Left lung (tissue), 10 donors: Measurements from ENCODE around the gene SNAP47. TPM values are rescaled to one million over a fixed set of nuclear protein-coding genes. Genes with fewer than 3 reads are reported as not detected.

ENCODE experiments used
- ATAC-seq: fragments of 200-7000 bp; cut with Tn5 transposase; one replicate; pipeline ENCODE4 v1.9.1; 2020; ENCODE audit warnings: moderate library complexity
- DNase-seq, 4 donors: peaks; one replicate each; pipeline ENCODE4 v3.0.0-alpha.2; 2013 to 2020
- H3K27ac ChIP-seq, 2 donors: fragments of 200-600 bp; sonication (generic) in 1 of 2; one replicate each; pipeline versions ENCODE4 v1.5.0 to v1.8.0; 2020 to 2021
- H3K27me3 ChIP-seq, 2 donors: fragments of 200-600 bp; sonication (generic) in 1 of 2; one replicate each; pipeline versions ENCODE4 v1.5.0 to v1.8.0; 2020 to 2021
- H3K36me3 ChIP-seq, 2 donors: fragments of 200-600 bp; sonication (generic) in 1 of 2; one replicate each; pipeline versions ENCODE4 v1.5.0 to v1.8.0; 2020 to 2021
- H3K4me1 ChIP-seq, 2 donors: fragments of 200-600 bp; one replicate each; pipeline ENCODE4 v1.8.0; 2021
- H3K4me3 ChIP-seq, 2 donors: fragments of 200-600 bp; sonication (generic) in 1 of 2; one replicate each; pipeline versions ENCODE4 v1.5.0 to v1.8.0; 2020 to 2021; ENCODE audit warnings: mild to moderate bottlenecking in 1 of 2
- H3K9me3 ChIP-seq, 2 donors: fragments of 200-600 bp; sonication (generic) in 1 of 2; one replicate each; pipeline versions ENCODE4 v1.5.0 to v1.8.0; 2020 to 2021
- CTCF ChIP-seq, 2 donors: fragments of 200-600 bp; sonication (generic) in 1 of 2; IDR thresholded peaks; one replicate each; pipeline versions ENCODE4 v1.5.0 to v1.8.0; 2021; ENCODE audit warnings: antibody characterized with exemption in 2 of 2
- intact Hi-C, 2 donors: fragments of 100-400 bp; cut with DNase I; formaldehyde crosslinking; loops; one replicate each; pipeline versions ENCODE4 v1.11.2 to v1.14.2; 2022
- polyA plus RNA-seq, 6 donors: library from polyadenylated mRNA; unstranded; fragments of 120-200 nt; gene quantifications; one replicate each; pipeline ENCODE4 v1.2.1, GENCODE V29; 2013; ENCODE audit not compliant: insufficient read length in 6 of 6
- total RNA-seq, 2 donors: library from RNA; stranded (reverse); fragmentation: NEBNext Ultra II Directional; extraction: Animal tissue kit (Norgen Biotek cat#: 25700); gene quantifications; one replicate each; pipeline ENCODE4 v1.2.1, GENCODE V29; 2021
- donor health status: DM: no; HTN: yes; CAD: no.
- donor health status: DM: no; HTN: no; CAD: no.

The SNAP47 gene
- total and polyA plus RNA-seq, 8 donors = 24.5 to 44.9 (median 41.3) TPM

GRCh38 chr1:227803933-227804332 lies 68.7 kb downstream of the SNAP47 start:
- no peaks in the 10 kb centered on the region for H3K4me1 ChIP-seq
- H3K9me3 ChIP-seq = peaks cover 0 to 5% of the 10 kb centered on the region in 2 donors
- no peak overlapping the region for H3K4me3 ChIP-seq
- H3K27me3 ChIP-seq = peaks cover 0 to 4% of the 10 kb centered on the region in 2 donors
- H3K36me3 ChIP-seq = no peaks in the 10 kb centered on the region
- intact Hi-C loops = no loop called here
- no peak for DNase-seq
- TF ChIP-seq CTCF (IDR thresholded peaks at IDR 0.05) = no peak
- no peak for ATAC-seq
- H3K27ac ChIP-seq = no peak overlapping the region

- ATAC-seq (peak; percentile 36), DNase-seq (no peak)
- peaks cover 0 to 5% of the 10 kb centered on the region in 2 donors for H3K9me3 ChIP-seq
- H3K4me1 ChIP-seq = no peaks in the 10 kb centered on the region
- peaks cover 0 to 4% of the 10 kb centered on the region in 2 donors for H3K27me3 ChIP-seq
- H3K27ac ChIP-seq = no peak overlapping the region
- intact Hi-C loops = no loop called here
- no peak overlapping the region for H3K4me3 ChIP-seq
- TF ChIP-seq CTCF (IDR thresholded peaks at IDR 0.05) = no peak
- no peaks in the 10 kb centered on the region for H3K36me3 ChIP-seq
Measured at GRCh38 chr1:227805606-227806197, 70.5 kb downstream of the SNAP47 start.

- intact Hi-C loops = no loop called here
- TF ChIP-seq CTCF (IDR thresholded peaks at IDR 0.05) = no peak
- peaks cover 0 to 4% of the 10 kb centered on the region in 2 donors for H3K27me3 ChIP-seq
- no peaks in the 10 kb centered on the region for H3K4me1 ChIP-seq
- DNase-seq (no peak), ATAC-seq (no peak)
- no peak overlapping the region for H3K4me3 ChIP-seq
- peaks cover 0 to 15% of the 10 kb centered on the region in 2 donors for H3K9me3 ChIP-seq
- no peaks in the 10 kb centered on the region for H3K36me3 ChIP-seq
- H3K27ac ChIP-seq = no peak overlapping the region
Measured at GRCh38 chr1:227808566-227808965, 73.3 kb downstream of the SNAP47 start.

GRCh38 chr1:227809026-227809425 lies 73.8 kb downstream of the SNAP47 start:
- no peak overlapping the region for H3K4me3 ChIP-seq
- no peak for TF ChIP-seq CTCF (IDR thresholded peaks at IDR 0.05)
- intact Hi-C loops = no loop called here
- ATAC-seq = no peak
- H3K27ac ChIP-seq = no peak overlapping the region
- no peak for DNase-seq
- H3K9me3 ChIP-seq = peaks cover 0 to 19% of the 10 kb centered on the region in 2 donors
- no peaks in the 10 kb centered on the region for H3K4me1 ChIP-seq
- no peaks in the 10 kb centered on the region for H3K36me3 ChIP-seq
- peaks cover 0 to 4% of the 10 kb centered on the region in 2 donors for H3K27me3 ChIP-seq

GRCh38 chr1:227813962-227814361 lies 78.7 kb downstream of the SNAP47 start:
- Histone ChIP-seq H3K27ac (no peak overlapping the region), H3K36me3 (no peaks in the 10 kb centered on the region), H3K4me1 (no peaks in the 10 kb centered on the region), H3K4me3 (no peak overlapping the region), H3K27me3 (no peaks in the 10 kb centered on the region), H3K9me3 (peaks cover 0 to 36% of the 10 kb centered on the region in 2 donors)
- TF ChIP-seq CTCF (IDR thresholded peaks at IDR 0.05) = no peak
- DNase-seq = no peak
- intact Hi-C loops = no loop called here
- no peak for ATAC-seq
